GM19035 (cell line): Measurements from ENCODE around the gene NDST4.

Experiments
- ATAC-seq: cut with Tn5 transposase; IDR thresholded peaks from one replicate; pipeline ENCODE4 v1.9.1; 2021; ENCODE audit not compliant: unreplicated experiment

Gene NDST4

GRCh38 chr4:114807759-114808404 lies 305.5 kb downstream of the NDST4 start:
- peak; percentile 99 for ATAC-seq

GRCh38 chr4:114807357-114807756 lies 306.1 kb downstream of the NDST4 start:
- ATAC-seq = peak; percentile 18

GRCh38 chr4:114791976-114792375 lies 321.4 kb downstream of the NDST4 start:
- no peak for ATAC-seq

- ATAC-seq = no peak
Observed at GRCh38 chr4:114785570-114785969, 327.9 kb downstream of the NDST4 start.

GRCh38 chr4:114783215-114783595 lies 330.2 kb downstream of the NDST4 start:
- ATAC-seq = no peak

GRCh38 chr4:114782415-114783214 lies 330.8 kb downstream of the NDST4 start:
- ATAC-seq = no peak

- no peak for ATAC-seq
Observed at GRCh38 chr4:114780205-114780604, 333.2 kb downstream of the NDST4 start.
